IPS DF 6.9 (cell line): Measurements from ENCODE around the gene SLC37A4.

Experiments used
- DNase-seq: peaks from one replicate; pipeline ENCODE4 v3.0.0-alpha.2; 2013; ENCODE audit warnings: low read depth, low spot score
- H3K27ac ChIP-seq: one replicate; pipeline ENCODE4 v1.5.1; 2013; ENCODE audit warnings: low read length, control low read depth
- H3K27me3 ChIP-seq: 2 replicates; pipeline ENCODE4 v1.6.1; 2013; ENCODE audit warnings: mild to moderate bottlenecking, low read length; ENCODE audit not compliant: control insufficient read depth, insufficient read depth
- H3K36me3 ChIP-seq: 2 replicates; pipeline ENCODE4 v1.6.1; 2013; ENCODE audit warnings: low read length; ENCODE audit not compliant: control insufficient read depth, insufficient read depth
- H3K4me1 ChIP-seq: 2 replicates; pipeline ENCODE4 v1.6.1; 2013; ENCODE audit warnings: low read length; ENCODE audit not compliant: control insufficient read depth, insufficient read depth
- H3K4me3 ChIP-seq: 2 replicates; pipeline ENCODE4 v1.5.1; 2013; ENCODE audit warnings: mild to moderate bottlenecking, low read length
- H3K9me3 ChIP-seq: 2 replicates; pipeline ENCODE4 v1.6.1; 2013; ENCODE audit warnings: low read length, inconsistent platforms; ENCODE audit not compliant: control insufficient read depth, insufficient read depth
- WGBS: extraction: QIAGEN DNeasy Blood & Tissue Kit; methylation state at CpG from one replicate; pipeline ENCODE4 v1.1.7; 2013; ENCODE audit warnings: mixed read lengths, missing lambda C conversion rate; ENCODE audit not compliant: insufficient read length, insufficient coverage; 5-methylcytosine and 5-hydroxymethylcytosine counted together

SLC37A4 gene

GRCh38 chr11:119028346-119029068, 2.2 kb downstream of the SLC37A4 start:
- no CpG with 5 or more reads among the region's 9 CpGs for WGBS
- DNase-seq: no peak
- no peaks in the 10 kb centered on the region for H3K9me3 ChIP-seq
- H3K36me3 ChIP-seq: peaks cover 34% of the 10 kb centered on the region
- peaks cover 8% of the 10 kb centered on the region for H3K4me1 ChIP-seq
- no peak overlapping the region for H3K4me3 ChIP-seq
- H3K27me3 ChIP-seq: no peaks in the 10 kb centered on the region
- H3K27ac ChIP-seq: no peak overlapping the region

DNA sequence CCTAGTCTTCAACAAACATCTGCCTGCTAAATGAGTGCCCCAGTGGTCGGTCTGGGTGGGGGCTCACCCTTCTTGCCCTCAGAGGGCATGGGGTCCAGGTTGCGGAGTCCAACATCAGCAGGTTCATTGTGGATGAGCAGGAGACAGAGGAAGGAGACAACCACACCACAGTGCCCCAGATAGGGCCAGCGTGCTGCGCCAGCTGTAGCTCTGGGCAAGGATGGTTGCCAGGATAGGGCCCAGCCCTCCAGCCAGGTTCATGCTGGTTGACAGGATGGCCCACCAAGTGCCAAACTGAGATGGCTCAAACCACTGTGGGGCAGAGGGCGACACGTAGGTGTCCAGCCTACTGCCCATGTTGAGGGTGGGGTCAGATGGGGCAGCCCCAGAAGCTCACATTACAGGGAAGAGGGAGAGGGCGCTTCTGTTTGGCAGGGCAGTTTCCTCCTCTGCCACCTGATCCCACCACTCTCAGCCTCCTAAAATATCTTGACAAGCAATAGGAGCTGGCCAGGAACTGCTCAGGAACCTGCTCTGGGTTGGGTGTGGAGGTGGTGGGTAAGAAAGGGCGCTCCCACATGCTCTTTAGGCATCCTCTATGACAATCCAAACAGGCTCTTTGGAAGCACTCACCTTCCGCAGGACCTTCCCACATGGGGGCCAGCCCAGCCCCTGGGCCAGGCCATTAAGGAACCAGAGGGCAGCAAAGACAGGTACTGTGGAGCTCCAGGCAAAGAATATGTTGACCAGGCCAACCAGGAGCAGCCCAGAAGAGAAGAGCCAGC, 2.9 kb downstream of the SLC37A4 start:
- Histone ChIP-seq H3K36me3 (peaks cover 37% of the 10 kb centered on the region), H3K4me1 (peaks cover 8% of the 10 kb centered on the region), H3K4me3 (no peak overlapping the region), H3K27me3 (no peaks in the 10 kb centered on the region), H3K9me3 (no peaks in the 10 kb centered on the region), H3K27ac (no peak overlapping the region)
- DNase-seq: no peak
- no CpG with 5 or more reads among the region's 9 CpGs for WGBS

DNA sequence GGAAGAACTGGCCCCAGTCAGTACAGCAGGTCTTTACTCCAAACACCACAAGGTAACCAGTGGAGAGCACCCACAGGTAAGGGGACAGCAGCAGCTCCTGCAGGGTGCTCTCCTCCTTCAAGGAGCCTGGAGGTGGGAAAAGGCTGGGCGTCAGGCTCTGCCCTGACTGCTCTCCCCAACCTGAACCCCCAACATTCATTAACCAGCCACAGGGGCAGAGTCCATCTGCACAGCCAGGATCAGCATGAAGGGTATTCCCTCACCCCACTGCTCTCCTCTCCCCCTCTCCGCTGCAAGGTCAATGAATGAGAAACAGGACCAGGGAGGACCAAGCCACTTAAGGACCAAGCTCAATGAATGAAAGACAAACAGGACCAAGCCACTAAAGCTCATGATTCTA, 3.7 kb downstream of the SLC37A4 start:
- Histone ChIP-seq H3K4me1 (peaks cover 8% of the 10 kb centered on the region), H3K27ac (no peak overlapping the region), H3K4me3 (no peak overlapping the region), H3K36me3 (peaks cover 37% of the 10 kb centered on the region), H3K27me3 (no peaks in the 10 kb centered on the region), H3K9me3 (no peaks in the 10 kb centered on the region)
- WGBS: no CpG with 5 or more reads among the region's 2 CpGs
- no peak for DNase-seq

DNA sequence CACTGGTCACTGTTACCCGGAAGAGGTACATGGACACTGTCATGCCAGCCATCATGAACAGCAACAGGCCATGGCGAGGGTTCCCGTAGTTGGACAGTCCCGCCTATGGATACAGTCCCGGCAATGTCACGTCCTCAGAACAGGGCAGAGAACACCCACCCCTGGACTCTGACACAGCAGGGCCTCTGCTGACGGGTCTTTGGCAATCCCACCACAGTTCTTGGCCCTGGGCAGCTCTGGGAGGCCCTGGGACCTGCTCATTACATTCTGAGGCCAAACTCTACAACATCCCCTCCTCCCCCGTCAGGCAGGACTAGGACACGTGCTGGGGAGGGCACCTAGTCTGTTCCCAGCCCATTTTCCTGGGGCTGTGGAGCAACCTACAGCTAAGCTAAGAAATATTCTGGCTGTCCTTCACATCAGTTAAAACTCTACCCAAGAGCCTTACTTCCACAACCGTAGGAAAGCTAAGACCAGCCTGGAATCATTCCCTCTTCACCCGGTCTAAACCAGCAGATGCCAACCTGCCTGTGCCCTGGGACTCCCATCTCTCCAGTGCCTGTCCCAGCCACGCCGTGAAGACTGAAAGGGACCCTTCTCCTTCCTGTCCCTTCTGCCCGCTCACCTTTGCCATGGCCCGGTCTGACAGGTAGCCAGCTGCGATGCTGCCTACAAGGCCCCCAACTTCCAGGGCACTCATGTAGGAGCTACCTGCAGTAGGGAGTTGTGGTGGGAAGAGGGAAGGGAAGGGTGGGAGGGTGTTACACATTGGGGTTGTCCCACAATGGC, 4.5 kb downstream of the SLC37A4 start:
- Histone ChIP-seq H3K36me3 (peaks cover 37% of the 10 kb centered on the region), H3K4me1 (peaks cover 8% of the 10 kb centered on the region), H3K4me3 (no peak overlapping the region), H3K27ac (no peak overlapping the region), H3K27me3 (no peaks in the 10 kb centered on the region), H3K9me3 (no peaks in the 10 kb centered on the region)
- DNase-seq: no peak
- no CpG with 5 or more reads among the region's 16 CpGs for WGBS

DNA sequence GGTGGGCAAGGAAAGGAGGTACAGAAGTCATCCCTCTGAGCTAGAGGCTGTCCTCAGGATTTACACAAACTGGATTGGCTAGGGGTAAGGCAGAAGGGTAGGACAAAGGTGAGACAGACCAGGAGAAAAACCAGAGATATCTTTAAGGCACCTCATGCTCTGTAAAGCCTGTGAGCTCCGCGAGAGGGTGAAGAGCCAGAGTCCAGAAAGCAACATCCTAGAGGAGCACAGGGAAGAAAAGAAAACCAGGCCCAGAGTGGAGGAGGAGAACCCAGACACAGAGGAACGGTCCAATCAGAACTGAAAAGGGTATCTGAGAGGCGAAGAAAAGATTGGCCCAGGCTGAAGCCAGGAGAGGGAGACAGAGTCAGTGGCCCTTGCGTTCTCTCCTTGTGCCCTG, 5.1 kb downstream of the SLC37A4 start:
- H3K27ac ChIP-seq: no peak overlapping the region
- no peak overlapping the region for H3K4me3 ChIP-seq
- peaks cover 37% of the 10 kb centered on the region for H3K36me3 ChIP-seq
- no peaks in the 10 kb centered on the region for H3K9me3 ChIP-seq
- WGBS: no CpG with 5 or more reads among the region's 5 CpGs
- H3K4me1 ChIP-seq: peaks cover 8% of the 10 kb centered on the region
- DNase-seq: no peak
- H3K27me3 ChIP-seq: no peaks in the 10 kb centered on the region

DNA sequence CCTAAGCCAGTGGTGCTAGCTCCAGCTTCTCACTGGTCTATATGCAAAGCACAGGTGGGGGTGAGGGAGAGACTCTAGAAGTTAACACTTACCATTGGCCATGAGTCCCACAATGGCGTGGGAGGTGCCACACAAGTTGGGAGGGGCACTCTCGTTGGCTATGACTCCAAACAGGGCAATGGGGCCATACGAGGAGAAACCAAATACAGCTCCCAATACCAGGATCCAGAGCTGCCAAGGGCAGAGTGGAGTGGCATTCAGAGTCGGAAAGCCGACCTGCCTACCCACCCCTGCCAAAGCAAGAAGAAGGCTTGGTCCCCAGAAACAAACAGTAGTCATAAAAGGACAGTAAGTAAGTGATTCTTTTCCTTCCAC, 5.6 kb downstream of the SLC37A4 start:
- peaks cover 37% of the 10 kb centered on the region for H3K36me3 ChIP-seq
- peaks cover 8% of the 10 kb centered on the region for H3K4me1 ChIP-seq
- no peak for DNase-seq
- WGBS: no CpG with 5 or more reads among the region's 5 CpGs
- H3K27me3 ChIP-seq: no peaks in the 10 kb centered on the region
- H3K27ac ChIP-seq: no peak overlapping the region
- no peak overlapping the region for H3K4me3 ChIP-seq
- H3K9me3 ChIP-seq: no peaks in the 10 kb centered on the region

GRCh38 chr11:119024430-119025098, 6.1 kb downstream of the SLC37A4 start:
- no CpG with 5 or more reads among the region's 15 CpGs for WGBS
- no peaks in the 10 kb centered on the region for H3K27me3 ChIP-seq
- no peak for DNase-seq
- peaks cover 37% of the 10 kb centered on the region for H3K36me3 ChIP-seq
- H3K9me3 ChIP-seq: no peaks in the 10 kb centered on the region
- no peak overlapping the region for H3K4me3 ChIP-seq
- H3K27ac ChIP-seq: no peak overlapping the region
- peaks cover 7% of the 10 kb centered on the region for H3K4me1 ChIP-seq

DNA sequence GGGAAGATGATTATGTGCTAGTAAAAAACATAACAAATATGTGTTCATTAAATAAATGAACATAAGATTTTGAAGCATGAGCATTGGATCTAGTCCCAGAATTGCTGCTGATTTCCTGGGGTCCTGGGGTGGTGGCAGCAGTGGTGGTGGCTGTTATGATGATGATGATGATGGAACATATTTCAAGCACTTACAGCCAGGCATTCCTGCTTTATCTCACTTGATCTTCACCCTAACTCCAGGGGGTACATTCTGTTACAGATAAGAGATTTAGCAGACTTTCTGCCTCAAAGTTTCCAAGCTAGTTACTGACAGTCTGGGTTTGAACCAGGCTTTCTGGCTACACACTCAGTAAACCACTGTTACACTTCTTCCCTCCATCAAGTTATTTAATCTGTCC, 6.9 kb downstream of the SLC37A4 start:
- no peak overlapping the region for H3K4me3 ChIP-seq
- H3K4me1 ChIP-seq: peaks cover 3% of the 10 kb centered on the region; the same call in 1 of the 2 replicates
- no peaks in the 10 kb centered on the region for H3K9me3 ChIP-seq
- peaks cover 37% of the 10 kb centered on the region for H3K36me3 ChIP-seq
- no peak overlapping the region for H3K27ac ChIP-seq
- no peak for DNase-seq
- H3K27me3 ChIP-seq: no peaks in the 10 kb centered on the region

- H3K27ac ChIP-seq: no peak overlapping the region
- no peak for DNase-seq
- H3K36me3 ChIP-seq: peaks cover 25% of the 10 kb centered on the region
- H3K27me3 ChIP-seq: no peaks in the 10 kb centered on the region
- no peaks in the 10 kb centered on the region for H3K4me1 ChIP-seq
- H3K4me3 ChIP-seq: no peak overlapping the region
- no peaks in the 10 kb centered on the region for H3K9me3 ChIP-seq
- WGBS: no CpG with 5 or more reads among the region's 5 CpGs
These were observed 9.0 kb downstream of the SLC37A4 start for GRCh38 chr11:119021631-119022030.

DNA sequence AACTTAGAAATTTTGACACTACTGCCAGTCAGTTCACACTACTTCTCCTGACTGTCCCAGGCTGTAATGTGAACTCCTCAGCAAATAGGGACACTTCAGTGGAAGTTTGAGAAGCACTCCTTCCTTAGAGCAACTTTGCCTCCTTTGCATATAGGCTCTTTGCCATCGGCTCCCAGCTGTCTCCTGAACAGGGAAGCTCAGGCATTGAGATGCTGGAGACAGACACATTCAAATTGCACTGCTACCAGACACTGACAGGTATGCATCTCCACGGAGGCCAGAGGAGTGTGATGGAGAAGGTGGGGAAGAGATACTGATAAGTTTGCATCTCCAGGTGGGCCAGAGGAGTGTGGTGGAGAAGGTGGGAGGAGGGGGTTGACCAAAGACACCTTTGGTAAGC, 10.7 kb downstream of the SLC37A4 start:
- H3K4me3 ChIP-seq: no peak overlapping the region
- H3K9me3 ChIP-seq: no peaks in the 10 kb centered on the region
- H3K36me3 ChIP-seq: peaks cover 19% of the 10 kb centered on the region
- no peaks in the 10 kb centered on the region; the same call in 1 of the 2 replicates for H3K4me1 ChIP-seq
- no peak for DNase-seq
- no CpG with 5 or more reads among the region's 2 CpGs for WGBS
- H3K27me3 ChIP-seq: no peaks in the 10 kb centered on the region
- no peak overlapping the region for H3K27ac ChIP-seq
